Measurements from ENCODE around the gene IQCE.
A peak's percentile ranks its signal among the peaks of the same experiment; 100 is the strongest.

DNA sequence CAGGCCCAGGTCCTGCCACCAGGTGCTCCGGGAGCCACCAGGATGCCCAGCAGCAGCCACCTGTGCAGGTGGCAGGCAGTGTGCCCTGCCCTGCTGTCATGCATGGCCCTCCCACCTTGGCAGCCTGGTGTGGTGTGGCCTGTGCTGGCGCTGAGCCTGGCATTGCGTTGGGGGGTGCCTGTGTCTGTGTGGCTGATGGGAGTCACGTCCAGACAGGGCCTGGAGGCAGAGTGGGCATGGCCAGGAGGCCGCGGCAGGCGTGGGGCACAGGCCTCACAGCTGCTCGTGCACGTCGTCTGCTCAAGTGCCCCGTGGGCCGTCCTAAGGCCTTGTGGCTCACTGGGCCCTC, 81.7 kb downstream of the IQCE start:
- TF ChIP-seq TAF1 (IDR thresholded peaks at IDR 0.05; ENCODE audit: low read depth) = no peak
- TF ChIP-seq, protein P1, sequence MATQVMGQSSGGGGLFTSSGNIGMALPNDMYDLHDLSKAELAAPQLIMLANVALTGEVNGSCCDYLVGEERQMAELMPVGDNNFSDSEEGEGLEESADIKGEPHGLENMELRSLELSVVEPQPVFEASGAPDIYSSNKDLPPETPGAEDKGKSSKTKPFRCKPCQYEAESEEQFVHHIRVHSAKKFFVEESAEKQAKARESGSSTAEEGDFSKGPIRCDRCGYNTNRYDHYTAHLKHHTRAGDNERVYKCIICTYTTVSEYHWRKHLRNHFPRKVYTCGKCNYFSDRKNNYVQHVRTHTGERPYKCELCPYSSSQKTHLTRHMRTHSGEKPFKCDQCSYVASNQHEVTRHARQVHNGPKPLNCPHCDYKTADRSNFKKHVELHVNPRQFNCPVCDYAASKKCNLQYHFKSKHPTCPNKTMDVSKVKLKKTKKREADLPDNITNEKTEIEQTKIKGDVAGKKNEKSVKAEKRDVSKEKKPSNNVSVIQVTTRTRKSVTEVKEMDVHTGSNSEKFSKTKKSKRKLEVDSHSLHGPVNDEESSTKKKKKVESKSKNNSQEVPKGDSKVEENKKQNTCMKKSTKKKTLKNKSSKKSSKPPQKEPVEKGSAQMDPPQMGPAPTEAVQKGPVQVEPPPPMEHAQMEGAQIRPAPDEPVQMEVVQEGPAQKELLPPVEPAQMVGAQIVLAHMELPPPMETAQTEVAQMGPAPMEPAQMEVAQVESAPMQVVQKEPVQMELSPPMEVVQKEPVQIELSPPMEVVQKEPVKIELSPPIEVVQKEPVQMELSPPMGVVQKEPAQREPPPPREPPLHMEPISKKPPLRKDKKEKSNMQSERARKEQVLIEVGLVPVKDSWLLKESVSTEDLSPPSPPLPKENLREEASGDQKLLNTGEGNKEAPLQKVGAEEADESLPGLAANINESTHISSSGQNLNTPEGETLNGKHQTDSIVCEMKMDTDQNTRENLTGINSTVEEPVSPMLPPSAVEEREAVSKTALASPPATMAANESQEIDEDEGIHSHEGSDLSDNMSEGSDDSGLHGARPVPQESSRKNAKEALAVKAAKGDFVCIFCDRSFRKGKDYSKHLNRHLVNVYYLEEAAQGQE (IDR thresholded peaks at IDR 0.05; ENCODE audit: low read depth) = no peak
- TF ChIP-seq NFIC (IDR thresholded peaks at IDR 0.05) = peak; percentile 89
- TF ChIP-seq FOXM1 (IDR thresholded peaks at IDR 0.05; ENCODE audit: borderline replicate concordance, low read depth) = no peak
- TF ChIP-seq EGR1 (IDR thresholded peaks at IDR 0.05) = no peak
- no peak for TF ChIP-seq CEBPB (IDR thresholded peaks at IDR 0.05)
- TF ChIP-seq, protein P2, sequence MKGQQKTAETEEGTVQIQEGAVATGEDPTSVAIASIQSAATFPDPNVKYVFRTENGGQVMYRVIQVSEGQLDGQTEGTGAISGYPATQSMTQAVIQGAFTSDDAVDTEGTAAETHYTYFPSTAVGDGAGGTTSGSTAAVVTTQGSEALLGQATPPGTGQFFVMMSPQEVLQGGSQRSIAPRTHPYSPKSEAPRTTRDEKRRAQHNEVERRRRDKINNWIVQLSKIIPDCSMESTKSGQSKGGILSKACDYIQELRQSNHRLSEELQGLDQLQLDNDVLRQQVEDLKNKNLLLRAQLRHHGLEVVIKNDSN (IDR thresholded peaks at IDR 0.05) = peak; percentile 40
- peak; percentile 93 for TF ChIP-seq TCF12 (IDR thresholded peaks at IDR 0.05; ENCODE audit: low read depth)
- TF ChIP-seq, protein P3, sequence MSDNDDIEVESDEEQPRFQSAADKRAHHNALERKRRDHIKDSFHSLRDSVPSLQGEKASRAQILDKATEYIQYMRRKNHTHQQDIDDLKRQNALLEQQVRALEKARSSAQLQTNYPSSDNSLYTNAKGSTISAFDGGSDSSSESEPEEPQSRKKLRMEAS (IDR thresholded peaks at IDR 0.05) = peak; percentile 79
- no peak for TF ChIP-seq YY1 (IDR thresholded peaks at IDR 0.05; ENCODE audit: low read depth)
- TF ChIP-seq EP300 (IDR thresholded peaks at IDR 0.05; ENCODE audit: borderline replicate concordance) = peak; percentile 66; the same call in 1 of the 2 replicates
- TF ChIP-seq ZBTB7A (IDR thresholded peaks at IDR 0.05; ENCODE audit: low read depth) = no peak
- TF ChIP-seq RAD21 (IDR thresholded peaks at IDR 0.05; ENCODE audit: low read depth) = 0 out of 2 replicates have a peak, but pooled peaks have one; percentile 1
- TF ChIP-seq CREB1 (IDR thresholded peaks at IDR 0.05; ENCODE audit: low read depth) = no peak
